ENCODE measurements around the gene PCSK5.
A peak's percentile ranks its signal among the peaks of the same experiment; 100 is the strongest.
"Not testable (repeated sequence)": the region's sequence is repeated elsewhere in the genome, so short reads cannot be mapped to it uniquely, and the experiment has no call there.

Gene PCSK5

DNA sequence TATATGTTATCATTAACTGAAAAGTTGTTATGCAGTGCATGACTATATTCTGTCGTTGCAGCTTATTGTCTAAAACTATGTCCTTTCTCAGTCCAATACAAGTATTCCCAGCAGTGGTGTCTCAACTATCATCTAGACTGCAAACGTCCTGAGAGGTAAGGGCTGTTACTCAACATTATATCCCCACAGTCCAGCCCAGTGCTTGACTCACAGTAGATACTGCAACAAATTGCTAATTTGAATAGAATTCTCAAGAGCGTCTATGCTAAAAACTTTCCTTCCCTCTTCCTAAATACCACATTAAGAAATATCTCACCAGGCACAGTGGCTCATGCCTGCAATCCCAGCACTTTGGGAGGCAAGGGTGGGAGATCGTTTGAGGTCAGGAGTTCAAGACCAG is 37.7 kb upstream of the PCSK5 start:
- TF ChIP-seq, protein P1, sequence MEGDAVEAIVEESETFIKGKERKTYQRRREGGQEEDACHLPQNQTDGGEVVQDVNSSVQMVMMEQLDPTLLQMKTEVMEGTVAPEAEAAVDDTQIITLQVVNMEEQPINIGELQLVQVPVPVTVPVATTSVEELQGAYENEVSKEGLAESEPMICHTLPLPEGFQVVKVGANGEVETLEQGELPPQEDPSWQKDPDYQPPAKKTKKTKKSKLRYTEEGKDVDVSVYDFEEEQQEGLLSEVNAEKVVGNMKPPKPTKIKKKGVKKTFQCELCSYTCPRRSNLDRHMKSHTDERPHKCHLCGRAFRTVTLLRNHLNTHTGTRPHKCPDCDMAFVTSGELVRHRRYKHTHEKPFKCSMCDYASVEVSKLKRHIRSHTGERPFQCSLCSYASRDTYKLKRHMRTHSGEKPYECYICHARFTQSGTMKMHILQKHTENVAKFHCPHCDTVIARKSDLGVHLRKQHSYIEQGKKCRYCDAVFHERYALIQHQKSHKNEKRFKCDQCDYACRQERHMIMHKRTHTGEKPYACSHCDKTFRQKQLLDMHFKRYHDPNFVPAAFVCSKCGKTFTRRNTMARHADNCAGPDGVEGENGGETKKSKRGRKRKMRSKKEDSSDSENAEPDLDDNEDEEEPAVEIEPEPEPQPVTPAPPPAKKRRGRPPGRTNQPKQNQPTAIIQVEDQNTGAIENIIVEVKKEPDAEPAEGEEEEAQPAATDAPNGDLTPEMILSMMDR (IDR thresholded peaks at IDR 0.05; ENCODE audit: control insufficient read depth, extremely low read depth, insufficient read depth) = no peak
- DNase-seq (ENCODE audit: low read depth) = no peak

DNA sequence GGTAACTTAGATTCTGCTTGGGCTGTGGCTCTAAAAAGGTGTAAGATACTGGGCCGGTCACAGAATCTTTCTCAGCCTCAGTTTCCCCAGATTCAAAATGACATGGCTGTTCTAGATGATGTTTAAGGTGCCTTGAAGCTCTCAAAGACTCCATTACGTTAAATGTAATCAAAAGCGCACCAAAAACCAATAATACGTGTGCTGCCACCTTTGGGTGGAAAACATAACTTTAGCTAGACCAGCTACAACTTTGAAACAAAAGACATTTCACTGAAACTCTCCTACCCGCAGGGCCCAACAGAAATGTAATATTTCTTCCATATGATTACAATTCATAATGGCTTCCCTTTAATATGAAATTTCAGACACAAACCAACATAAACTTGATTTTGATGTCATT is 35.0 kb upstream of the PCSK5 start:
- no peak for DNase-seq (ENCODE audit: low read depth)
- no peak overlapping the region for H3K4me3 ChIP-seq (ENCODE audit: low read depth, low read length)
- TF ChIP-seq, protein P1 (IDR thresholded peaks at IDR 0.05; ENCODE audit: control insufficient read depth, extremely low read depth, insufficient read depth) = peak; percentile 65

More for the DNA sequence above, 37.7 kb upstream of the PCSK5 start:
- H3K4me3 ChIP-seq (ENCODE audit: low read depth, low read length) = no peak overlapping the region

- H3K4me3 ChIP-seq (ENCODE audit: low read depth, low read length) = no peak overlapping the region
- no peak for DNase-seq (ENCODE audit: low read depth)
- TF ChIP-seq, protein P1 (IDR thresholded peaks at IDR 0.05; ENCODE audit: control insufficient read depth, extremely low read depth, insufficient read depth) = no peak
Measured at GRCh38 chr9:75858497-75859092, 31.9 kb upstream of the PCSK5 start.

DNA sequence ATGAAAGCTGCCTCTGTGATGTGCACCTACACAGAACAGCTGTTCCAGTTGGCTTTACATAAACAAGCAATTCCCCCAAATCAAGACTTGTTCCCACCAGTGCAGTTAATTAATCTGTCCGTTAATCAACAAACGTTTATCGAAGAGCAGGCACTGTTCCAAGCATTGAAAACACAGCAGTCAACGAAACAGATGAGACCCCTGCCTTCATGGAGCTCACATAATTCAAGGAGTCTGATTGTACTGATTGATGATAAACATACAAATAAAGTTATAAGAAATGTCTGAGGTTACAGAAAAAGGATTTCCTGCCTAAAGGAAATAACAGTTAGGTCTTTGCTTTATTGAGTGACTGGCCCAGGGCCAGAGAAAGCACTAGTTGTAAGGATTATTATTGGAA is 26.2 kb upstream of the PCSK5 start:
- H3K4me3 ChIP-seq (ENCODE audit: low read depth, low read length) = no peak overlapping the region
- no peak for DNase-seq (ENCODE audit: low read depth)
- TF ChIP-seq, protein P1 (IDR thresholded peaks at IDR 0.05; ENCODE audit: control insufficient read depth, extremely low read depth, insufficient read depth) = no peak

GRCh38 chr9:75866273-75866871 is 24.1 kb upstream of the PCSK5 start:
- peak; percentile 11 for DNase-seq (ENCODE audit: low read depth)
- TF ChIP-seq, protein P1 (IDR thresholded peaks at IDR 0.05; ENCODE audit: control insufficient read depth, extremely low read depth, insufficient read depth) = peak; percentile 61
- H3K4me3 ChIP-seq (ENCODE audit: low read depth, low read length) = no peak overlapping the region

DNA sequence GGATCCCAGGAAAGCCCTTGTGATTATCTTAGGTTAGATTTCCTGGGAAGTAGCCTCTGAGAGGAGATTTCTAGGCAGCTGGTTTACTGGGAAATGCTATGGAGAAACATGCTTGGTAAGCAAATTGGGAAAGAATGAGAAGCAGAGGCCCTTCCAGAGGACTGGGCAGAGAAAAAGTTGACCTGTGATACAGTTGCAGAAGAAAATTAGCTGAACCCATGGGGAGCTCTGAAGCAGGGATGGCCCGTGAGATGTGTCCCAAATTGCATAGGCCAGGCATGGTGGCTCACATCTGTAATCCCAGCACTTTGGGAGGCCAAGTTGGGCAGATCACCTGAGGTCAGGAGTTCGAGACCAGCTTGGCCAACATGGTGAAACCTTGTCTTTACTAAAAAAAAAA is 21.9 kb upstream of the PCSK5 start:
- not testable (repeated sequence) for DNase-seq (ENCODE audit: low read depth)

DNA sequence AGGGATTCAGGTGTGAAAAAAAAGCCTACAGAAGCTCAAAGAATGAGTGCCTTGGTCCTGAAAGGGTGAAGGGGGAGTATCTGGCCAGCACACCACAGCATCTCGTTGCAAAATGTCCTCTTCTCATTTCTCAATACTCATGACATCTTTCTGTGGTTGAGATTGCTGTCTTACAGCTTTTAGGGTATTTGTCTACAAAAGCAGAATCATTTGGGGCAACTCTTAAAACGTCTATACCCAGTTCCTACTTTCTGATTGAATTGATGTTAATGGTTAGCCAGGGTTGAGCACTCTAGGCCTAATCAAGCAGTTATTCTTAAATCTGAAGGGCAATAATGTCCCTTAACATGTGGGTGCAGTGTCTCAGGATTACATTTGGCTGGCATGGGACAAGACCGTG is 21.2 kb upstream of the PCSK5 start:
- no peak for DNase-seq (ENCODE audit: low read depth)
- TF ChIP-seq, protein P1 (IDR thresholded peaks at IDR 0.05; ENCODE audit: control insufficient read depth, extremely low read depth, insufficient read depth) = no peak
- H3K4me3 ChIP-seq (ENCODE audit: low read depth, low read length) = no peak overlapping the region

More for the DNA sequence above, 21.9 kb upstream of the PCSK5 start:
- not testable (repeated sequence) for H3K4me3 ChIP-seq (ENCODE audit: low read depth, low read length)

All from LNCaP clone FGC (cell line).